ENCODE measurements around the gene MCL1.

DNA sequence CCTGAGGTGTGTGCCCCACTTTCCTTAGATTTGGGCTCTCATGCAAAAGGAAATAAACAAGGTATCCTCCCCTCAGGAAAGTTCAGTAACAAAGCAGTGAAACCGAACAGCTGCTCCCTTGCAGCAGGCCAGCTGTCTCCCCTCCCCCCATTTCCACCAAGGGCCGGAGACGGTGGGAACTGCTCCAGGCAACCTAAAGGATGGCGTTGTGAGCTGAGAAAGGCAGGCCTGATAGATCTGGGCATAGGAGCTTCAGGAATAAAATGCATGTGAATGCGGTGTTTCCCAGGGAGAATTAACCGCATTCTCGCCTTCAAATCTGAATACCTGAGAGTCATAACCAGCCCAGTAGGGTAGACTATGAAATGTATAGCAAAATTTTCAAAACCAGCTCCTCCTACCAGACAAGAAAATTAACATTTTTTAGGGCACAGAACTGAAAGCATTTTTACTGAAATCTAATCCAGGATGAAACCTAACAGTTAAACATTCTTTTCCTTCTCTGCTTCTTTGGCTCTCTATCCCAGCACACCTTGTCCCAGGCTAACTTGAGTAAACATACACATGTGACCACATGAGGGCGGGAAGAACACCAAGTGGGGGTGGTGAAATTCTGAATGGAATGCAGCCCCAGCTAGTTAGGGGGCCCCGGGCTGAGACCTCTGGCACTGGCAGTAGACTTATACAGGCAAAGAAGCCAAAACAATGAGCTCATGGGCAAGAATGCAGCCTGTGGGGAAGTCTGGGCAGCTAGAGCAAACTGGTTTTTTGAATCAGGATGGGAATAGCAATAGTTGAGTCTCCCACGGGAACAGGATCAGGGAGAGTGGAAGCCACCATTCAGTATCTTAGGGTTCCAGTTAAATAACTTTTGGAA lies 11.5 kb downstream of the MCL1 start:
- TF ChIP-seq CTCF (IDR thresholded peaks at IDR 0.05; ENCODE audit: low read depth, low read length) (no peak), EZH2phosphoT487 (IDR thresholded peaks at IDR 0.05; ENCODE audit: low read depth) (no peak)
